Measurements from ENCODE around the gene SORBS1.
A peak's percentile ranks its signal among the peaks of the same experiment; 100 is the strongest.

SORBS1 gene

GRCh38 chr10:95289003-95289920 is 271.9 kb downstream of the SORBS1 start:
- H3K9ac ChIP-seq, result peak overlapping the region; percentile 96
- H3K4me2 ChIP-seq, result peak overlapping the region; percentile 96
- H3K36me3 ChIP-seq, result peaks cover 22% of the 10 kb centered on the region; the same call in 1 of the 2 replicates
- H4K20me1 ChIP-seq, result peaks cover 54% of the 10 kb centered on the region
- H3K9me3 ChIP-seq, result no peaks in the 10 kb centered on the region
- TF ChIP-seq Cebpa-rat (IDR thresholded peaks at IDR 0.05), result no peak
- peaks cover 89% of the 10 kb centered on the region for H3K4me1 ChIP-seq
- no peaks in the 10 kb centered on the region for H3K27me3 ChIP-seq
- H3K4me3 ChIP-seq, result peak overlapping the region; percentile 94
- peak overlapping the region; percentile 97 for H3K27ac ChIP-seq

GRCh38 chr10:95288303-95288702 is 272.9 kb downstream of the SORBS1 start:
- peak overlapping the region; percentile 94 for H3K4me3 ChIP-seq
- H3K27me3 ChIP-seq, result no peaks in the 10 kb centered on the region
- peaks cover 80% of the 10 kb centered on the region for H3K4me1 ChIP-seq
- TF ChIP-seq Cebpa-rat (IDR thresholded peaks at IDR 0.05), result no peak
- H3K36me3 ChIP-seq, result peaks cover 25% of the 10 kb centered on the region; the same call in 1 of the 2 replicates
- H3K9ac ChIP-seq, result 0 out of 2 replicates have a peak overlapping the region, but pooled peaks have one; percentile 96
- peak overlapping the region; percentile 96 for H3K4me2 ChIP-seq
- H3K27ac ChIP-seq, result no peak overlapping the region
- peaks cover 63% of the 10 kb centered on the region for H4K20me1 ChIP-seq
- H3K9me3 ChIP-seq, result no peaks in the 10 kb centered on the region

DNA sequence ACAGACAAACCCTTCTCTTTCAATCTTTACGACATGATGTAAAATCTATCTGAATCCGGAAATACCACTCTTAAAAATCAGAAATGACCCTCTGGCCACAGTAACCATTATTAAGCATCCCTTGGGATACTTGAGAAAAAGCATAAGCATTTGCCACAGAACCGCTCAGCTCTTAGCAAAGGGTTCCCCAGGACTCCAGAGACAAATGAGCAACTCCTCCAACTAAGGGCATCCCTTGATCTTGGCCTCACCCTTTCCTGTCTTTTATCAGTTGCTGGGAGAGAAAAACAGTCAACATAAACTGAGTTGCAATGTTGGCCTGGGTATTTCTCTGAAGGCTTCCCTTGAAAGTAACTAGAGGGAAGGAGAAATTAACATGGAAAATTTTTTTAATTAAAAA is 273.9 kb downstream of the SORBS1 start:
- Histone ChIP-seq H3K4me1 (peaks cover 70% of the 10 kb centered on the region), H3K4me2 (peak overlapping the region; percentile 96), H3K27ac (no peak overlapping the region), H3K36me3 (peaks cover 36% of the 10 kb centered on the region), H3K4me3 (peak overlapping the region; percentile 12; the same call in 1 of the 2 replicates), H3K9me3 (no peaks in the 10 kb centered on the region), H3K27me3 (no peaks in the 10 kb centered on the region), H3K9ac (no peak overlapping the region), H4K20me1 (peaks cover 74% of the 10 kb centered on the region)
- TF ChIP-seq Cebpa-rat (IDR thresholded peaks at IDR 0.05), result no peak

GRCh38 chr10:95286707-95287106 is 274.5 kb downstream of the SORBS1 start:
- H3K27ac ChIP-seq, result no peak overlapping the region
- H3K9ac ChIP-seq, result no peak overlapping the region
- H4K20me1 ChIP-seq, result peaks cover 79% of the 10 kb centered on the region
- no peak for TF ChIP-seq Cebpa-rat (IDR thresholded peaks at IDR 0.05)
- peaks cover 64% of the 10 kb centered on the region for H3K4me1 ChIP-seq
- no peak overlapping the region for H3K4me3 ChIP-seq
- no peaks in the 10 kb centered on the region for H3K27me3 ChIP-seq
- peak overlapping the region; percentile 96 for H3K4me2 ChIP-seq
- H3K36me3 ChIP-seq, result peaks cover 40% of the 10 kb centered on the region
- no peaks in the 10 kb centered on the region for H3K9me3 ChIP-seq

DNA sequence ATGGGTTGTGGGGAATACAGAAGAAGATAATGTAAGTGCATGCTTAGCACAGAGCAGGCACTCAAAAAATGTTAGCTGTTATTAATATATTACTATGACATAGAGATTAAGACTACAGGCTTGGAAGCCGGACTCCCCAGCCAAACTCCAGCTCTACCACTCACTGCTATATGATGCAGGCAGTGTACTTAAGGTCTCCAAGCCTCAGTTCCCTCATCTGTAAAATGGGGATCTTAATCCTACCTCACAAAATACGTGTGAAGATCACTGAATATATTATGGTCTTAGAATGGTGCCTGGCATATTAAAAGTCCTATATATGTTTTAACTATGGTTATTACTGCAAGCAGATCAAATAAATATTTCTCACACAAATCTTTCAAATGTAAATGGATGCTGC is 275.6 kb downstream of the SORBS1 start:
- no peak overlapping the region for H3K9ac ChIP-seq
- no peak overlapping the region for H3K27ac ChIP-seq
- H3K4me2 ChIP-seq, result peak overlapping the region; percentile 10; the same call in 1 of the 2 replicates
- no peak overlapping the region for H3K4me3 ChIP-seq
- no peaks in the 10 kb centered on the region for H3K27me3 ChIP-seq
- no peaks in the 10 kb centered on the region for H3K9me3 ChIP-seq
- TF ChIP-seq Cebpa-rat (IDR thresholded peaks at IDR 0.05), result no peak
- peaks cover 40% of the 10 kb centered on the region for H3K36me3 ChIP-seq
- H3K4me1 ChIP-seq, result peaks cover 68% of the 10 kb centered on the region
- H4K20me1 ChIP-seq, result peaks cover 91% of the 10 kb centered on the region

DNA sequence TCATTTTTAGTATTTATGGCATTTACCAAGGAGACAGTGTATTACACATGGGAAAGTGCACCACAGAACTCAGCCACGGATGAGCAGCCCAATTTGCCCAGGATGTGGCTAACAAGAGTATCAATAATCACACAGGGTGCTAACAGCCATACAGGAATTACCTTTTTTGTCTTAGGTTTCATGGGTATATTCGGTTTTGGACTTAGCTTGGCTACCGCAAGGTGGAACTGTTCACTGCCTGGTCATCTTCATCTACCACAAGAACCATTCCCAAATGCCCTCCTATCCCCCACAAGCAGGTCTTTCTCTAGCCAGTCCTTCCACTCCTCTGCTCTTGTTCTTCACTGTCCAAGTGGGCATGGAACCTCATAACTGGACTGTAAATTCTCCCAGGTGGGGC is 276.4 kb downstream of the SORBS1 start:
- H3K4me1 ChIP-seq, result peaks cover 75% of the 10 kb centered on the region
- H3K9ac ChIP-seq, result no peak overlapping the region
- H3K4me2 ChIP-seq, result peak overlapping the region; percentile 10; the same call in 1 of the 2 replicates
- H4K20me1 ChIP-seq, result peaks cover 98% of the 10 kb centered on the region
- no peak overlapping the region for H3K4me3 ChIP-seq
- no peaks in the 10 kb centered on the region for H3K9me3 ChIP-seq
- peaks cover 40% of the 10 kb centered on the region for H3K36me3 ChIP-seq
- peak overlapping the region; percentile 25; the same call in 1 of the 2 replicates for H3K27ac ChIP-seq
- TF ChIP-seq Cebpa-rat (IDR thresholded peaks at IDR 0.05), result no peak
- H3K27me3 ChIP-seq, result no peaks in the 10 kb centered on the region

- H3K36me3 ChIP-seq, result peaks cover 51% of the 10 kb centered on the region
- H3K4me2 ChIP-seq, result no peak overlapping the region
- H3K4me1 ChIP-seq, result peaks cover 75% of the 10 kb centered on the region
- H3K9ac ChIP-seq, result no peak overlapping the region
- H3K27me3 ChIP-seq, result no peaks in the 10 kb centered on the region
- H3K9me3 ChIP-seq, result no peaks in the 10 kb centered on the region
- no peak for TF ChIP-seq Cebpa-rat (IDR thresholded peaks at IDR 0.05)
- no peak overlapping the region for H3K27ac ChIP-seq
- no peak overlapping the region for H3K4me3 ChIP-seq
- peaks cover 100% of the 10 kb centered on the region for H4K20me1 ChIP-seq
Measured at GRCh38 chr10:95282107-95282506, 279.1 kb downstream of the SORBS1 start.

DNA sequence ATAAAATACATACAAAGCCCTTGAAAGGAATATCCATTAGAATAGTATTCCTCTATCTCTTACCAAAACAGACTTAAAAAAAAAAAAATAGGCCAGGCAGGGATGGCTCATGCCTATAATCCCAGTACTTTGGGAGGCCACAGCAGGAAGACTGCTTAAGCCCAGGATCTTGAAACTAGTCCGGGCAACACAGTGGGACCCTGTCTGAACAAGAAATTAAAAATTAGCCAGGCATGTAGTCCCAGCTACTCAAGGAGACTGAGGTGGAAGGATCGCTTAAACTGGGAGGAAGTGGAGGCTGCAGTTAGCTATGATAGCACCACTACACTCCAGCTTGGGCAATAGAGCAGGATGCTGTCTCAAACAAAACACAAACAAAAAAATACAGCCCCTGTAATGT is 280.0 kb downstream of the SORBS1 start:
- H3K9ac ChIP-seq, result no peak overlapping the region
- H4K20me1 ChIP-seq, result peaks cover 100% of the 10 kb centered on the region
- no peak overlapping the region for H3K4me3 ChIP-seq
- no peak for TF ChIP-seq Cebpa-rat (IDR thresholded peaks at IDR 0.05)
- peaks cover 75% of the 10 kb centered on the region for H3K4me1 ChIP-seq
- peak overlapping the region; percentile 10; the same call in 1 of the 2 replicates for H3K4me2 ChIP-seq
- no peak overlapping the region for H3K27ac ChIP-seq
- no peaks in the 10 kb centered on the region for H3K27me3 ChIP-seq
- peaks cover 1% of the 10 kb centered on the region; the same call in 1 of the 2 replicates for H3K9me3 ChIP-seq
- peaks cover 46% of the 10 kb centered on the region for H3K36me3 ChIP-seq

DNA sequence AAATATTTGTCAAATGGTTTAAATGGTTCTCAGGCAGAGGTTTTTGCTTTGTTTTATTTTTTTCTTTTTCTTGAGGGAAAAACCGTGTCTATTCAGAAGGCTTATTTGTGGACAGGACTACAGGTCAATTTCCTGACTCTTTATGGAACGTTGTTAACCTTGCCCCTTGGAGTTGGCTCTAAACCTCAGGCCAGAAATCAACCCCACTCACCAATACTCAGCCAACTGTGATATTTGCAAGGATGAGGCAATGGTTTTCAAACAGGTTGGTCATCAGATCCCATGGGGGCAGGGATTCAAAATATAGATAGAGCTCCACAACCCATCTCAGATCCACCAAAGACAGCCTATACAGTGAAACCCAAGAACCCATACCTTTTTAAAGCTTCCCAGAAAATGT is 280.5 kb downstream of the SORBS1 start:
- peaks cover 100% of the 10 kb centered on the region for H4K20me1 ChIP-seq
- no peak overlapping the region for H3K4me3 ChIP-seq
- no peaks in the 10 kb centered on the region for H3K27me3 ChIP-seq
- H3K9ac ChIP-seq, result no peak overlapping the region
- H3K9me3 ChIP-seq, result peaks cover 7% of the 10 kb centered on the region; the same call in 1 of the 2 replicates
- 0 out of 2 replicates have a peak overlapping the region, but pooled peaks have one; percentile 40 for H3K4me2 ChIP-seq
- no peak overlapping the region for H3K27ac ChIP-seq
- peaks cover 51% of the 10 kb centered on the region for H3K36me3 ChIP-seq
- H3K4me1 ChIP-seq, result peaks cover 71% of the 10 kb centered on the region
- no peak for TF ChIP-seq Cebpa-rat (IDR thresholded peaks at IDR 0.05)
